Stimulated activated CD4-positive, alpha-beta T cell treated with anti-CD3 and anti-CD28 coated beads, Interleukin-12 subunit alpha, Interleukin-12 subunit beta, amount 100 ng/mL, for 48 hours (primary cell): Measurements from ENCODE around the gene STAMBPL1.
"Not testable (repeated sequence)": the region's sequence is repeated elsewhere in the genome, so short reads cannot be mapped to it uniquely, and the experiment has no call there.

Experiments used
- DNase-seq, 3 donors: peaks; one replicate each; pipeline ENCODE4 v3.0.0-alpha.2; 2020; ENCODE audit warnings: low read depth in 2 of 3, low spot score in 1 of 3

The STAMBPL1 gene

GRCh38 chr10:88854684-88855083 lies 25.4 kb upstream of the STAMBPL1 start:
- no peak for DNase-seq

GRCh38 chr10:88857831-88858230 lies 22.2 kb upstream of the STAMBPL1 start:
- no peak for DNase-seq

DNA sequence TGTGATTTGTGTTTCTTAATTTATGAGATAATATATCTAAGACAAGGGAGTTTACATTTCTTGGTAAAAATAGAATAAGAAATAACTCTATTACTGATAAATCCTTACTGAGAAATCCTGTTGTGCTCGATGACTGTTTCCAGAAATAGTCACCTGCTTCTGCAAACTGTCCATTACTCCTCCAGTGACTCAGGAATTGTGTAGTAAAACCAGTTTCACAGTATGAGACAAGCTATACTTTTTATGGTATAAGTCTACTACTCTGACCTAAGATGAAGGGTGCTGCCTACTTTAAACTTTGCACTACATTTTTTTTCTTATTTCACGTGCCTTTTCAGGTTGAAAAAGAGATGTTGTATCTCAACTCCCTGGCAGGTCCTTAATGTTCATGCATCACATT lies 21.6 kb upstream of the STAMBPL1 start:
- DNase-seq: no peak

- no peak for DNase-seq
Measured at GRCh38 chr10:88861036-88861435, 19.0 kb upstream of the STAMBPL1 start.

GRCh38 chr10:88865281-88865876 lies 14.7 kb upstream of the STAMBPL1 start:
- no peak for DNase-seq

DNA sequence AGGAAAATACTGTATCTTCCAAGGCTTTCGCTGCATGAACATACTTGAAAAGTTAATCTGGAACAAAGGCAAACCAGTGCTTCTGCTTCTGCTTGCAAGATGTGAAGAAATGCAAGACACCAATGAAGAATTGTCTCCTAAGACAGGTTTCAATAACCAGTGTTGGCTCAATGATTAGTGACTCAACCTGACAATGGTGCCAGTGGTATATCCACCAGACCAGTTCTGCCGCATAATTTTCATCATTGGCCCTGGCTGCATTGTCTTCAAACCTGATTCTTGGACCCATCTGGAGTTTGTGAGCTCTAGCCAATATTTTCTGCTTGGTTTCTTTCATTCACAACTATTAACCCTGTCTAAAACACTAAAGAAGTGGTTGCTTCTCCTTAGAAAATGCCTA lies 13.6 kb upstream of the STAMBPL1 start:
- DNase-seq: no peak

GRCh38 chr10:88870089-88870488 lies 10.0 kb upstream of the STAMBPL1 start:
- no peak for DNase-seq

DNA sequence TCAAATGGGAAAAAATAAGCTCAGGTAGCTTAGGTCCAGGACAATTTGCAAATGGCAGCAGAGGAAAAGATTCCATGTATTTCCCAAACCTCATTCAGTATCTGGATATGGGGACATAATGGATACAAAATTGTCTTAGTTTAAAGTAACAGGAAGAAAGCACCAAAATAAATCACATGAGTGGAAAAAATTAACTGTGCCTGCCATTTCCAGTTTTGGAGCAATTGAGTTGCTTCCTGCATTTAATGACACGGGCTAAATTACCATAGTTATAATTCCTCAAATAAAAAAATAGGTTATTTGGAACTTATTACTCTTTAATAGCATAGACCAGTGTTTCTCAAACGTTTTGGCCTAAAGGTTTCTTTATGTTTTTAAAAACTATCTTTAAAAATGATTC lies 6.3 kb upstream of the STAMBPL1 start:
- no peak for DNase-seq

DNA sequence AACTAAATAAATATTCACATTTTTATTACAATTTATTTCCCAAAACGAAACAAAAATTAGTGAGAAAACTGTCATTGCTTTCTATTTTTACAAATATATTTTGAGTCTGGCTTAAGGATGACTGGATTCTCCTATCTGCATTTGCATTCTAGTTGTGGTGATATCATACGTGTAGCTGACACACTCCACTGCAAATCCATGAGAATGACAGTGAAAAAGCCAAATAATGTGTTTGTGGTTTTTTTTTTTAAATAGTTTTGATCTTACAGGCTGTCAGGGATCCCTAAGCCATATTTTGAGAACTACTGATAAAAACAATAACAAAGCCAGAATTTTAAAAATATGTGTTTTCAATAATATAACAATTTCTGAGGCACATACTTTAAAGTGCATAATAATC lies 5.8 kb upstream of the STAMBPL1 start:
- no peak for DNase-seq

DNA sequence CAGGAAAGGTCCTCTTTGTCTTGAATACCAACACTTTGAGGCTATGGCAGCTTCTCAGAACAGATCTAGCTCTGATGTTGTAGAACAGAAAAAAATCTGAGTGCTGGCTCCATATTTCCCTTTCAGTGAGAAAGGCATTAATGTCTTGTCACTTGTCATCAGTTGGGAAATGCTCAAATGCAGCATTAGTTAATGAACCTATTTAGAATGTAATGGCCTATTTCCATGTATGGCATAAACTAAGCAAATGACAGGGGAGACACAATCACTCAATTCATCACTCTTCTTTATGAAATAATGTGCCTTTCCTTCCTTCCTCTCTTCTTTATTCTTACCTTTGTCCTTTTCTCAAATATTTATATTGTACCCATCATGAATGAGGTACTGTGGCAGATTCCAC lies 5.0 kb upstream of the STAMBPL1 start:
- no peak for DNase-seq

DNA sequence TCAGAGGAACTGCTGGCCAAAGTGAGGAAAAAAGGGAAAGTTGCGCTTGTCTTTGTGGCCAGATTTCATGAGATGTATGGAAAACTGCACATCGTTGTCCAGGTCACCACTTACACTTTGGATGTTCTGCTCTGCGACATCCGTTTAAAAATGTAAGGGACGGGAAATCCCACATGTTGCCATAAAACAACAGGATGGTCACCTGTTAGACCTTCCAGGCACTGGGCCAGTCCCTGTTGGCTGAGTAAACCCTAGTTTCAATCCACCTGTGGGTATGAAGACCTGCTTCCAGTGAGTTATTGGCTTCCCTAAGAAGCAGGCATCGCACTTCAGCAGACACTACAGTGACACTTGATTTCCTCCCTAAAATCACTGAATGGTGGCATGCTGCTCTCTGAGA lies 2.7 kb upstream of the STAMBPL1 start:
- DNase-seq: no peak

GRCh38 chr10:88880282-88881076 lies 434 bp downstream of the STAMBPL1 start:
- DNase-seq: peak; percentile 51 to 68 (median 67)

DNA sequence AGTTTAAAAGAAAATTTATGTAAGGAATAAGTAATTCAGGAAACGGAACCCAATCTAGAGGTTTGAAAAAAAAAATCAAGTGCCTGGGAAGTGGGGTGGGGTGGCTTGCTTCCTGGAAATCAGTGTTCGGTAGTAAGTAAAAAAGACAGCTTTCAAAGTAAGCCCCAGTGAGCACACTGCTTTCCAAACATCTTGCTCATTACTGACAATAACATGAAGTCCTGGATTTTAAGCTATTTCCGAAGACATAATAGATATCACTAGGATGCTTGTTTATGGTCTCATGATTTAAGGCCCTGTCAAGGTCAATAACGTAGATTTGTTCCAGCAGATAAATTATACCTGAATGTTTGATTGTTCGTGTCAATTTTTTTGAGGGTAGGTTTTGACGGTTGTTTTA lies 1.3 kb downstream of the STAMBPL1 start:
- no peak for DNase-seq

DNA sequence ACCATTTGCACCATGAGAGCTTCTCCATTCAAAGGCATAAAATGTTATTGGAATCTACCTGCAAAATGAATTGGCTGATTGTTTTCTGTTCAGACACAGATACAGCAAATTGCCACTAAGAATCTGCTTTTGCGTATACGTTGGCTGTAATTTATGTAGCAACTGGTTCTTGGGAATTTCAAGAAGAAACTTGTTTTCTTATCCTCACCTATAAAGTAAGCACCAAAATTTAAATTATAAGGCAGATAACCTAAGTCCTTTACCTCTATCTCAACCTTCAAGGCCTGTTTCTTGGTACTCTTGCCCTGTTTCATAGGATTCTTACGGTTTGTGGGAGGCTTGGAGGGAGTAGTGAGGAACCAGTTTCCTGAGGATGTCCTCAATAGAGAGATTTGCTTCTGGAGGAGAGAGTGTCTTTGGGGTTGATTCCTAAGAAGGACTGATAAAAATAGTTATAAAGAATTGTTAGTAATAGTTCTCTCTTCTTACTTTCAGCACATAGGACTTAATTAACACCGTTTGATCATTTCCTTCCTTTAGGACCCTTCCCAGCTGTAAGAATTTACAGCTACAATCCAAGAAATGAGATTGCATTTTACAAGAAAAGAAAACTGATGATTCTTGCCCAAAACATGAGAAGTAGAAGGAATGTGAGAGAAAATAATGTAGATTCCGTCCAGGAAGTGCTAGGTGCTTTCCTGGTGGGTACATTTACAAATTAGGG lies 2.0 kb downstream of the STAMBPL1 start:
- no peak for DNase-seq

GRCh38 chr10:88882646-88883447 lies 2.8 kb downstream of the STAMBPL1 start:
- not testable (repeated sequence) for DNase-seq

DNA sequence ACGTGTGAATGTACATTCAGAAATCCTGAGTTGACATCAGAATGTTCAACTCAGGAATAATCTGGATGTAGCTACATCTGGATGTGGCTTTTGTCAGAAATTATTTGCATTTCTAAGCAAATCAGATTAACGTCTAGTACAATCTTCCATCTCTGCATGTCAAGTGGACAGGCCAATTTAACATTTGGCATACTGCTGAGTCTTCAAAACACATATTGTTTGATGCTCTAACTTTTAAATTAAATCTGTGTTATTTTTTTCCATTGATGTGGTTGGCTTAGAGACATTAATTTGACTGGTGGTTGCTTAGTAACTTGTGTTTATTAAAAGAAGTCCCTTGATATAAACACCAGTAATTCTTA lies 3.4 kb downstream of the STAMBPL1 start:
- DNase-seq: no peak

DNA sequence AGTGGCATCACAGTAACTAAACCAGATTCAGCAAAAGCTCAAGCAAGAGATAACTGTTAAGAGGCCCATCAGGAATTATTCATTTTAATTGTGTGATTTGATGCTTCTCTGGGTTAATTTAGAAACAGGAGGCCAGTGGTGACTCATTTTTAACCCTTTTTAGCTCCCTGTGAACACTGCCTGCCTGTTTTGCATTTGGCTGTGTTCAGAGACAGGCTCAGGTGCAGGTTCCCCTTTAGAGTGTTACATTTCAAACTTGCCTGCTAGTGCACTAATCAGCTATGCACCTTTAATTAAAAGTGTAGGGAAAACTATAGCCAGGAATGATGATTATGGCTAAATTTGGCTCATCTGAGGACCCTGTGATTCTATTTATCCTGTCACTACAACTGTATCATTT lies 6.5 kb downstream of the STAMBPL1 start:
- DNase-seq: no peak

DNA sequence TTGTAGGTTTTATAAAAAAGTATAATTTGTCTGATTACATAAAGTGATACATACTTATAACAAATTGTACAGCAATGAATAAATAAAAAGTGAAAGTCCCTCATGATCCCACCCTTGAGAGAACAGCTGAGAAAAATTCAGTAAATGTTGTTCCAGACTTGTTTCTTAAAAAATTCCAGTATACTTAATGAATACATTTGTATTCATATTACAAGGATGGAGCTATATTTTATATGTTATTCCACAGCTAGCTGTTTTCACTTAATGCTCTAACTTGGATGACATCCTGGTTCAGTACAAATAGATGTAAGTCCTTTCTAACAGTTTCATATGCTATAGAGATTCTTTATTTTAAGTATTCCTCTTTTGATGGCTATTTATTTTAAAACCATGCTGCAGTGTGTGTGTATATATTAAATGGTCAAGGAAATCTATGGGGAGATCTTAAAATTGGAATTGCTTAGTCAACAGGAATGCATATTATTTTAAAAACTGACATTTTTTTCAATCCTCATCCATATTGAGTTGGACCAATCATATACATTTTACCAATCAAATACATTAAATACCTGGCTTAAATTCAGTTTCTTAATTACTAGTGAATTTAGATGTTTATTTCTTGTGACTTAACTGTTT lies 8.9 kb downstream of the STAMBPL1 start:
- DNase-seq: no peak

DNA sequence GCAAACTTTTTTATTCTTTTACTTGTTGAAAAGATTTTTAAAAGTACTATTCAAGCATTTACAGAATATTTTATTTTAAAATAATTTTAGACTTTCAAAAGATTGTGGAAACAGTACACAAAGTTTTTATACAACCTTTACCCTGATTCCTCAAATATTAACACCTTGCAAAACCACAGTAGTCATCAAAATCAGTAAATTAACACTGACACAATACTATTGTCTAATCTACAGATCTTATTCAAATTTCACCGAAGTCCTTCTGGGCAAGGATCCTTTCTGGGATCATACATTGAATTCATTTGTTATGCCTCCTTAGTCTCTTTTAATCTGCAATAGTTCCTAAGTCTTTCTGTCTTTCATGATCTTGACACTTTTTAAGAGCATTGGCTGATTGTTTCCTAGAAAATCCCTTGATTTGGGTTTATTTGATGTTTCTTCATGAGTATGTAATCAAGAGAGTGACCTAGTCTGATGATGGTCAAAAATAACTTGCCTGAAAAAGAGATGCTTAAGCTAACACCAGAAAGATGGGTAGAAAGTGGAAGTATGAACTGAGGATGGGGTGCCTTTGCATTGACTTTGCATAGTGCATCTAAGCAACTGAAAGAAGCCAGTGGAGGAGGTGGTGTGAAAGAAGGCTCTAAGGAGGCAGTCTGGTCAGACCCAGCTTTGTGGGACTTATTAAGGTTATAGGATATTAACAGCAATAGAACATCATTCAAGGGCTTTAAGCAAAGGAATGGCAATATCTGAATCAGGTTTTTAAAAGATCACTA lies 9.7 kb downstream of the STAMBPL1 start:
- DNase-seq: no peak

- DNase-seq: no peak
Measured at GRCh38 chr10:88890681-88891381, 10.8 kb downstream of the STAMBPL1 start.
